ENCODE measurements around the gene PCK2.

Gene PCK2

DNA sequence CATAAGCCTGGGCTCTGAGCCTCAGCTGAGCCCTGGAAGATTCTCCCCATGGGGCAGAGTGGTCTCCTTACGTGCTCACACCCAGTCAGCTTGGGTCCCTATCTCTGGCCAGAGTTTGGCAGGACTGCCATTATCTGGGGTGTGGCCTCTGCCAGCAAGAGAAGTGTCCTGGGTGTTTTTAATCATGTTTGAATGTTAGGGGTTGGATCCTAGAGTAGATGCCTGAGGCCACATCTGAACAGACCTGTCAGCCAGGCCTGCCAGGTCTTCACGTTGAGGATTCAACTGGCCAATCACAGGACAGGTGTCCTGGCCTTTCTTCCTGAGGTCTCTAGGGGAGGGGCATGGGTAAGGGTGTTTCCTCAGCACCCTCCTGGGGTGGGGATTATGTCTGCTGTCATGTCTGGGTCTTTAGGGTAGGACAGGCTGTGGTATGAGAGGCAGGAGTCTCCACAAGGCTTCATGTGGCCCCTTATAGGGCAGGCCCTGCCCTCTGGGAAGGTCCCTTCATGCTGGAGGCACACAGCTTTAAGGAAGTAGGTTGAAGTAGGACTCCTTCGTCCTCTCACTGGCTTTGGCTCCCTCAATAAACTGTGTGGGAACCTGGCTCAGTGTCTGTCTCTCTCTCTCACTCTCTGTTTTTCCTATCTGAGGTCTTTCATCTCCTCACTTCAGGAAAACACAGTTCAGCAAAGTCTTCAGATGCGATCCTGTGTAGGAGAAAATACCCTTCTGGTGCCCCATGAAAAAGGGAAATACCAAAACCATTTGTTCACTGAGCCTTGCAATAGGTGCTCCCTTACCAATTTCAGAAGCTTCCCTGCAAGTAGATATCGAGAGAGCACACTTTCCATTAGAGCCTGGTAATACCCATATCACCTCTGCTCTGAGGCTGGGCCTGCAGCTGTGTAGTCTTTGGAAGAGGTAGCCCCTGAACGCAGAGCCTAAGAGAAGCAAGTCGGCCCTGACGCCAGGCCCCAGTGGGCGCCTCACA, 29.6 kb downstream of the PCK2 start:
- H3K4me3 ChIP-seq (ENCODE audit: low read depth, low read length) = no peak overlapping the region
- H3K9ac ChIP-seq (ENCODE audit: low read depth, low read length) = no peak overlapping the region
- no peak overlapping the region for H3K27ac ChIP-seq (ENCODE audit: low read depth, low read length)
- H3K27me3 ChIP-seq (ENCODE audit: control insufficient read depth, insufficient read depth, low read length) = no peaks in the 10 kb centered on the region
- H3K9me3 ChIP-seq (ENCODE audit: control insufficient read depth, insufficient read depth, low read length) = no peaks in the 10 kb centered on the region
- H3K36me3 ChIP-seq (ENCODE audit: control insufficient read depth, insufficient read depth, low read length) = peaks cover 51% of the 10 kb centered on the region
- no peaks in the 10 kb centered on the region for H3K4me1 ChIP-seq (ENCODE audit: control insufficient read depth, insufficient read depth, low read length)

DNA sequence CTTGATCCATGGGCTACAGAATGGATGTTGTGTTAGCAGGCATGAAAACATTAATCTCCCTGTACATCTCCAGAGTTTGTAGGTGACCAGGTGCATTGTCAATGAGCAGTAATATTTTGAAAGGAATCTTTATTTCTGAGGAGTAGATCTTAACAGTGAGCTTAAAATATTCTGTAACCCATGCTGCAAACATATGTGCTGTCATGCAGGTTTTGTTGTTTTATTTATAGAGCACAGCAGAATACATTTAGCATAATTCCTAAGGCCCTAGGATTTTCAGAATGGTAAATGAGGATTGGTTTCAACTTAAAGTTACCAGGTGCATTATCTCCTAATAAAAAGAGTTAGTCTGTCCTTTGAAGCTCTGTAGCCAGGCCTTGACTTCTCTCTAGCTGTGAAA, 32.8 kb downstream of the PCK2 start:
- Histone ChIP-seq H3K9ac (ENCODE audit: low read depth, low read length) (no peak overlapping the region), H3K4me3 (ENCODE audit: low read depth, low read length) (no peak overlapping the region), H3K27me3 (ENCODE audit: control insufficient read depth, insufficient read depth, low read length) (no peaks in the 10 kb centered on the region), H3K27ac (ENCODE audit: low read depth, low read length) (no peak overlapping the region), H3K9me3 (ENCODE audit: control insufficient read depth, insufficient read depth, low read length) (no peaks in the 10 kb centered on the region), H3K36me3 (ENCODE audit: control insufficient read depth, insufficient read depth, low read length) (peaks cover 22% of the 10 kb centered on the region), H3K4me1 (ENCODE audit: control insufficient read depth, insufficient read depth, low read length) (no peaks in the 10 kb centered on the region)

DNA sequence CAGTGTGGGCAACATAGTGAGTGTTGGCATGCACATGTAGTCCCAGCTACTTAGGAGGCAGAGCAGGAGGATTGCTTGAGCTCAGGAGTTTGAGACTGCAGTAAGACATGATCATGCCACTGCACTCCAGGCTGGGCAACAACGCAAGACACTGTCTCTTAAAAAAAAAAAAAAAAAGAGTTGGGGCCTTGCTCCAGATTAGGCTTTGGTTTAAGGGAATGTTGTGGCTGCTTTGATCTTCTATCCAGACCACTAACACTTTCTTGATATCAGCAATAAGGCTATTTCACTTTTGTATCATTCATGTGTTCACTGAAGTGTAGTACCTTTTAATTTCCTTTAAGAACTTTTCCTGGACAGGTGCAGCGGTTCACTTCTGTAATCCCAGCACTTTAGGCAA, 33.6 kb downstream of the PCK2 start:
- Histone ChIP-seq H3K9me3 (ENCODE audit: control insufficient read depth, insufficient read depth, low read length) (no peaks in the 10 kb centered on the region), H3K36me3 (ENCODE audit: control insufficient read depth, insufficient read depth, low read length) (peaks cover 17% of the 10 kb centered on the region), H3K27ac (ENCODE audit: low read depth, low read length) (no peak overlapping the region), H3K4me3 (ENCODE audit: low read depth, low read length) (no peak overlapping the region), H3K9ac (ENCODE audit: low read depth, low read length) (no peak overlapping the region), H3K27me3 (ENCODE audit: control insufficient read depth, insufficient read depth, low read length) (no peaks in the 10 kb centered on the region), H3K4me1 (ENCODE audit: control insufficient read depth, insufficient read depth, low read length) (no peaks in the 10 kb centered on the region)

DNA sequence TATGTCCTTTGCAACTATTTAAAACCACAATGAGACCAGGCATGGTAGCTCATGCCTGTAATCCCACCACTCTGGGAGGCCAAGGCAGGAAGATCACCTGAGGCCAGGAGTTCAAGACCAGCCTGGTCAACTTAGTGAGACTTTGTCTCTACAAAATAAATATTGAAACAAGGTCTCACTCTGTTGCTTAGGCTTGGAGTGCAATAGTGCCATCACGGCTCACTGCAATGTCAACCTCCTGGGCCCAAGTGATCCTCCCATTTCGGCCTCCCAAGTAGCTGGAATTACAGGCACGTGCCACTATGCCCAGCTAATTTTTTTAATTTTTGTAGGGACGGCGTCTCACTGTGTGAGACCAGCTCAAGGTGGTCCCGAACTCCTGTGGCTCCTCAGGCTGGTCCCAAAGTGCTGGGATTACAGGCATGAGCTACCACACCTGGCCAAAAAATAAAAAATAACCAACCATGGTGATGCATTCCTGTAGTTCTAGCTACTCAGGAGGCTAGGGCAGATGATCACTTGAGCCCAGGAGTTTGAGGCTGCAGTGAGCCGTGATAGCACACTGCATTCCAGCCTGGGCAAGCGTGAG, 35.4 kb downstream of the PCK2 start:
- H3K27me3 ChIP-seq (ENCODE audit: control insufficient read depth, insufficient read depth, low read length) = no peaks in the 10 kb centered on the region
- no peaks in the 10 kb centered on the region for H3K4me1 ChIP-seq (ENCODE audit: control insufficient read depth, insufficient read depth, low read length)
- H3K9me3 ChIP-seq (ENCODE audit: control insufficient read depth, insufficient read depth, low read length) = no peaks in the 10 kb centered on the region
- H3K27ac ChIP-seq (ENCODE audit: low read depth, low read length) = no peak overlapping the region
- H3K9ac ChIP-seq (ENCODE audit: low read depth, low read length) = no peak overlapping the region
- no peaks in the 10 kb centered on the region for H3K36me3 ChIP-seq (ENCODE audit: control insufficient read depth, insufficient read depth, low read length)
- H3K4me3 ChIP-seq (ENCODE audit: low read depth, low read length) = no peak overlapping the region

DNA sequence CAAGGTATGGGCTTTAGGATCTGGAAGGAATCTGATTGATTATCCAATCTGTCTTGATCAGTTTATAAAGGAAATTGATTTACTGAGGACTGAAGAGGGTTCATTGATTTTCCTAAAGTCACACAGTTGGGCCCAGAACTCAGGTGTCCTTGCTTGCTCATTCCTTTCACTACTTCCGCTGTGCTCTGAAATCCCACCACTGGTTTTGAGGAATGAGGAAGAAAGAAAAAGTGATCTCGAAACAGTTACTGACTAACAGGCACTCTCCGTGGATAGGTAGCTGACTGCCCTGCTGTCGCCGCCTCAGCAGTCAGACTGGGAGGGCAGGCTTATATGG, 36.2 kb downstream of the PCK2 start, which contains the start of gene FITM1:
Gene FITM1 (plus strand): TSS at position 280 of the 337 bp plus-strand sequence. CDS start 905 bp downstream, outside the sequence.
- Histone ChIP-seq H3K9ac (ENCODE audit: low read depth, low read length) (no peak within 1 kb of the TSS), H3K4me1 (ENCODE audit: control insufficient read depth, insufficient read depth, low read length) (no peaks in the 10 kb centered on the region), H3K9me3 (ENCODE audit: control insufficient read depth, insufficient read depth, low read length) (no peaks in the 10 kb centered on the region), H3K27ac (ENCODE audit: low read depth, low read length) (no peak within 1 kb of the TSS), H3K36me3 (ENCODE audit: control insufficient read depth, insufficient read depth, low read length) (no peaks in the 10 kb centered on the region), H3K4me3 (ENCODE audit: low read depth, low read length) (no peak within 1 kb of the TSS), H3K27me3 (ENCODE audit: control insufficient read depth, insufficient read depth, low read length) (no peaks in the 10 kb centered on the region)

DNA sequence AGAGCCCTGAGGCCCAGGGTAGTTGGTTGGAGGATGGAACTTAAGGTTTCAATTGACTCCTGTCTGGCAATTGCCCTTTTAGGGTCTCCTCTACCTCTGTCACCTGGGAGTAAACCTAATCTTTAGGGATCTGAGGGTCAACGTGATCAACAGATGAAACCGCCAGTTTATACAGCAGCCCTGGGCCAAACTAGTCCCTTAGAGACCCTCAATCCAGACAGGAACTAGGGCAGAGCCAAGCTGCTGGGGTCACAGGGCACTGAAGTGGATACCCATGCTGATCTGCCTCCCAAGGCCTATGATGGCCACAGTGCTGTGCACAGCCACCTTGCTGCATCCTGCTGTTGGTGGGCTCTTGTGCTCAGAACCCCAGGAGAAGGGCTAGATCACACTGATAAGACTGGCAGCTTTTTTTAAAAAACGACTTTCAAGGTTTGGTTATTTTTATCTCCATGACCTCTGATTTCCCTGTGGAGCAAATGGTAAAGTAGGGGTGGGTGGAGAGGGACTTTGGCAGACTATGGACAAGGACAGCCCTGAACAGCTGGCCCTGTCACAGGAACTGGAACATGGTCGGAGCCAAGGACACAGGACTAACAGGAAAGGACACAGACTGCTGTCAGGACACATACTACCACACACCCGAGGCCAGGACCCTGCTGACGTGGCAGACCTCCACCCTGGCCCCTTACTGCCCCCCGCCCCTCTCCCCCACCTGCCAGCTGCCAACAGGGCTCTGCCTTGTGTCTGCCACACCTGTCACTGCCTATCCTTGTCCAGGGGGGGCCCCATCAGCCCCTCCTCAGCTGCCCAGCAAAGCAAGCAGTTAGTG, 36.8 kb downstream of the PCK2 start:
- H3K9ac ChIP-seq (ENCODE audit: low read depth, low read length) = no peak overlapping the region
- no peaks in the 10 kb centered on the region for H3K27me3 ChIP-seq (ENCODE audit: control insufficient read depth, insufficient read depth, low read length)
- no peaks in the 10 kb centered on the region for H3K9me3 ChIP-seq (ENCODE audit: control insufficient read depth, insufficient read depth, low read length)
- no peak overlapping the region for H3K4me3 ChIP-seq (ENCODE audit: low read depth, low read length)
- no peak overlapping the region for H3K27ac ChIP-seq (ENCODE audit: low read depth, low read length)
- H3K36me3 ChIP-seq (ENCODE audit: control insufficient read depth, insufficient read depth, low read length) = no peaks in the 10 kb centered on the region
- no peaks in the 10 kb centered on the region for H3K4me1 ChIP-seq (ENCODE audit: control insufficient read depth, insufficient read depth, low read length)

DNA sequence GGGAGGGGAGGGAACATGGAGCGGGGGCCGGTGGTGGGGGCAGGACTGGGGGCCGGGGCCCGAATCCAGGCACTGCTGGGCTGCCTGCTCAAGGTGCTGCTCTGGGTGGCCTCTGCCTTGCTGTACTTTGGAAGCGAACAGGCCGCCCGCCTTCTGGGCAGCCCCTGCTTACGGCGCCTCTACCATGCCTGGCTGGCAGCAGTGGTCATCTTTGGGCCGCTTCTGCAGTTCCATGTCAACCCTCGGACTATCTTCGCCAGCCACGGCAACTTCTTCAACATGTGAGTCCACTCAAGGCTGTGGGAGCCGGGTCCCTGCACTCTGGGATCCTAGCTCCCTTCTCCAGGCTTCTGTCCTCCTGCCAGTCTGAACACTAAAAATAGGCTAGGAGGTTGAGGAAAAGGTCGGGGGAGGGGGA, 37.4 kb downstream of the PCK2 start:
- Histone ChIP-seq H3K9me3 (ENCODE audit: control insufficient read depth, insufficient read depth, low read length) (no peaks in the 10 kb centered on the region), H3K27ac (ENCODE audit: low read depth, low read length) (no peak overlapping the region), H3K4me1 (ENCODE audit: control insufficient read depth, insufficient read depth, low read length) (peaks cover 1% of the 10 kb centered on the region; the same call in 1 of the 2 replicates), H3K9ac (ENCODE audit: low read depth, low read length) (no peak overlapping the region), H3K27me3 (ENCODE audit: control insufficient read depth, insufficient read depth, low read length) (no peaks in the 10 kb centered on the region), H3K4me3 (ENCODE audit: low read depth, low read length) (no peak overlapping the region), H3K36me3 (ENCODE audit: control insufficient read depth, insufficient read depth, low read length) (no peaks in the 10 kb centered on the region)

DNA sequence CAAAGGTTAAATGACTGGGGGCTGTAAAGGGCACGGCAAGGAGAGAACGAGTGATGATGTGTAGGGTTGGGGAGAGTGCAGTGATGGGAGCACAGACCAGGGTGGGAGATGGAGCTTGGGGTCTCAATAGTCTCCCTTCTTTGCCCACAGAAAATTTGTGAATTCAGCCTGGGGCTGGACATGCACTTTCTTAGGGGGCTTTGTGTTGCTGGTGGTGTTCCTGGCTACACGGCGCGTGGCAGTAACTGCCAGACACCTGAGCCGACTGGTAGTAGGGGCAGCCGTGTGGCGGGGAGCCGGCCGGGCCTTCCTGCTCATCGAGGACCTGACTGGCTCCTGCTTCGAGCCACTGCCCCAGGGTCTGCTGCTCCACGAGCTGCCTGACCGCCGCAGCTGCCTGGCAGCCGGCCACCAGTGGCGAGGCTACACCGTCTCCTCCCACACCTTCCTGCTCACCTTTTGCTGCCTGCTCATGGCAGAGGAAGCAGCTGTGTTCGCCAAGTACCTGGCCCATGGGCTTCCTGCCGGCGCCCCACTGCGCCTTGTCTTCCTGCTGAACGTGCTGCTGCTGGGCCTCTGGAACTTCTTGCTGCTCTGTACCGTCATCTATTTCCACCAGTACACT, 38.1 kb downstream of the PCK2 start:
- no peaks in the 10 kb centered on the region for H3K9me3 ChIP-seq (ENCODE audit: control insufficient read depth, insufficient read depth, low read length)
- H3K4me1 ChIP-seq (ENCODE audit: control insufficient read depth, insufficient read depth, low read length) = peaks cover 5% of the 10 kb centered on the region; the same call in 1 of the 2 replicates
- H3K27ac ChIP-seq (ENCODE audit: low read depth, low read length) = no peak overlapping the region
- no peaks in the 10 kb centered on the region for H3K27me3 ChIP-seq (ENCODE audit: control insufficient read depth, insufficient read depth, low read length)
- no peaks in the 10 kb centered on the region for H3K36me3 ChIP-seq (ENCODE audit: control insufficient read depth, insufficient read depth, low read length)
- H3K4me3 ChIP-seq (ENCODE audit: low read depth, low read length) = no peak overlapping the region
- H3K9ac ChIP-seq (ENCODE audit: low read depth, low read length) = no peak overlapping the region

DNA sequence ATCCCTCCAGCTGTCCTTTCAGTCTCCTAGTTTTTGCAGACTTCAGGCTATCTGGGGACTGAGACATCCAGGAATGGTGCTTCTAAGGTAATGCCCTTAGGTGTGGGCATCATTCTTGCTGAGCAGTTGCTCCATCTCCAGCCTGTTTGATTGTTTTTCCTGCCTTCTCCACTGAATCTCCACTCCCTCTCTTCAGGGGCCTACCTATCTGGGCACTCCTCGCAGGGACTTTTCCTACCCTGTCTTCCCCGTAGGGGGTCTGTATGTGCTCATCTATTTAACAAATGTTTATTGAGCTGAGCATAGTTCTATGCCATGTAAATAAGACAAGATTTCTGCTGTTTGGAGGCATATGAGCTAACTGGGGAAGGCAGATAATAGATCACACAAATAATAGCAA, 38.9 kb downstream of the PCK2 start:
- peaks cover 5% of the 10 kb centered on the region; the same call in 1 of the 2 replicates for H3K4me1 ChIP-seq (ENCODE audit: control insufficient read depth, insufficient read depth, low read length)
- no peaks in the 10 kb centered on the region for H3K9me3 ChIP-seq (ENCODE audit: control insufficient read depth, insufficient read depth, low read length)
- no peak overlapping the region for H3K4me3 ChIP-seq (ENCODE audit: low read depth, low read length)
- H3K27me3 ChIP-seq (ENCODE audit: control insufficient read depth, insufficient read depth, low read length) = no peaks in the 10 kb centered on the region
- H3K9ac ChIP-seq (ENCODE audit: low read depth, low read length) = no peak overlapping the region
- H3K36me3 ChIP-seq (ENCODE audit: control insufficient read depth, insufficient read depth, low read length) = peaks cover 5% of the 10 kb centered on the region
- no peak overlapping the region for H3K27ac ChIP-seq (ENCODE audit: low read depth, low read length)

DNA sequence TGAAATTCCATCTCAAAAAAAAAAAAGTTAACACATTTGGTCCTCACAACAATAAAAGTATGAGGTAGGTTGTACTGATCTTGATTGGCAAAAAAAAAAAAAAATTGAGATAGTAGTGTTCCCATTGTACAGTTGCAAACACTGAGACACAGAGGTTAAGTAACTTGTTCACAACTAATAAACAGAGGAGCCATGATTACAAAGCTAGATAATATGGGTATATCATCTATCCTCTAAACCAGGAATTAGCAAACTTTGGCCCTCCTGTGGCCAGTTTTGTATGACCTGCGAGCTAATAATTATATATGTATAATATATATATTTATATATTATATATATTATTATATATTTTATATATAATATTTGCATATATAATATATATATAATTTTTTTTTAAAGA, 39.6 kb downstream of the PCK2 start:
- H3K36me3 ChIP-seq (ENCODE audit: control insufficient read depth, insufficient read depth, low read length) = peaks cover 13% of the 10 kb centered on the region
- no peak overlapping the region for H3K9ac ChIP-seq (ENCODE audit: low read depth, low read length)
- no peak overlapping the region for H3K4me3 ChIP-seq (ENCODE audit: low read depth, low read length)
- peaks cover 5% of the 10 kb centered on the region; the same call in 1 of the 2 replicates for H3K4me1 ChIP-seq (ENCODE audit: control insufficient read depth, insufficient read depth, low read length)
- H3K27me3 ChIP-seq (ENCODE audit: control insufficient read depth, insufficient read depth, low read length) = no peaks in the 10 kb centered on the region
- H3K9me3 ChIP-seq (ENCODE audit: control insufficient read depth, insufficient read depth, low read length) = no peaks in the 10 kb centered on the region
- H3K27ac ChIP-seq (ENCODE audit: low read depth, low read length) = no peak overlapping the region

Measured in HUES48 (cell line).